Vagina (tissue), 2 donors: ENCODE results near the gene RAP1GDS1.

Experiments used
- POLR2A ChIP-seq, 2 donors: fragments of 450-650 bp; IDR thresholded peaks; one replicate each; pipeline ENCODE4 v1.6.1; 2017; ENCODE audit warnings: antibody characterized with exemption in 2 of 2, mild to moderate bottlenecking in 2 of 2, moderate library complexity in 2 of 2
- TF ChIP-seq, protein P1 (sequence below), 3 experiments: fragments of 450-650 bp in 2 of 3; fragments of 200-600 bp in 1 of 3; sonication (generic) in 1 of 3; IDR thresholded peaks; one replicate each; pipeline ENCODE4 v1.5.1; 2017 to 2019; ENCODE audit warnings: antibody characterized with exemption in 3 of 3, mild to moderate bottlenecking in 2 of 3, moderate library complexity in 2 of 3

DNA sequence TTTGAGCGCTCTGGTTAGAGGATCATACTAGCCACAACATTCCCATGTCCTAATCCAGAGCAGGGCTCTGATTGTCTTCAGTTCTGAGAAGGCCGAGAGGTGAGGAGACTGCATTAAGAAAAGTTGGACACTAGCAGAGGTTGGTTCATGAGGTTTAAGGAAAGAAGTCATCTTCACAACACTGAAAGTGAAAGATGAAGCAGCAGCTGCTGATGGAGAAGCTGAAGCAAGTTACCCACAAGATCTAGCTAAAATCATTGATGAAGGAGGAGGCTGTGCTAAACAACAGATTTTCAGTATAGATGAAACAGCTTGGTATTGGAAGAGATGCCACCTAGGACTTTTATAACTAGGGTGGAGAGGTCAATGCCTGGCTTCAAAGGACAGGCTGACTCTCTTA is 36.8 kb downstream of the RAP1GDS1 start:
- TF ChIP-seq, protein P1, sequence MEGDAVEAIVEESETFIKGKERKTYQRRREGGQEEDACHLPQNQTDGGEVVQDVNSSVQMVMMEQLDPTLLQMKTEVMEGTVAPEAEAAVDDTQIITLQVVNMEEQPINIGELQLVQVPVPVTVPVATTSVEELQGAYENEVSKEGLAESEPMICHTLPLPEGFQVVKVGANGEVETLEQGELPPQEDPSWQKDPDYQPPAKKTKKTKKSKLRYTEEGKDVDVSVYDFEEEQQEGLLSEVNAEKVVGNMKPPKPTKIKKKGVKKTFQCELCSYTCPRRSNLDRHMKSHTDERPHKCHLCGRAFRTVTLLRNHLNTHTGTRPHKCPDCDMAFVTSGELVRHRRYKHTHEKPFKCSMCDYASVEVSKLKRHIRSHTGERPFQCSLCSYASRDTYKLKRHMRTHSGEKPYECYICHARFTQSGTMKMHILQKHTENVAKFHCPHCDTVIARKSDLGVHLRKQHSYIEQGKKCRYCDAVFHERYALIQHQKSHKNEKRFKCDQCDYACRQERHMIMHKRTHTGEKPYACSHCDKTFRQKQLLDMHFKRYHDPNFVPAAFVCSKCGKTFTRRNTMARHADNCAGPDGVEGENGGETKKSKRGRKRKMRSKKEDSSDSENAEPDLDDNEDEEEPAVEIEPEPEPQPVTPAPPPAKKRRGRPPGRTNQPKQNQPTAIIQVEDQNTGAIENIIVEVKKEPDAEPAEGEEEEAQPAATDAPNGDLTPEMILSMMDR (IDR thresholded peaks at IDR 0.05): no peak
- no peak for TF ChIP-seq POLR2A (IDR thresholded peaks at IDR 0.05)
